ENCODE measurements around the gene CCDC197. TPM values are rescaled to one million over a fixed set of nuclear protein-coding genes. Genes with fewer than 3 reads are reported as not detected.

CCDC197 gene
- not detected in 2 replicates for total RNA-seq (2014; rRNA removed; shearing (Covaris generic))
- not detected in 2 replicates for polyA plus RNA-seq (2014; cell fraction: nucleus; rRNA removed)

DNA sequence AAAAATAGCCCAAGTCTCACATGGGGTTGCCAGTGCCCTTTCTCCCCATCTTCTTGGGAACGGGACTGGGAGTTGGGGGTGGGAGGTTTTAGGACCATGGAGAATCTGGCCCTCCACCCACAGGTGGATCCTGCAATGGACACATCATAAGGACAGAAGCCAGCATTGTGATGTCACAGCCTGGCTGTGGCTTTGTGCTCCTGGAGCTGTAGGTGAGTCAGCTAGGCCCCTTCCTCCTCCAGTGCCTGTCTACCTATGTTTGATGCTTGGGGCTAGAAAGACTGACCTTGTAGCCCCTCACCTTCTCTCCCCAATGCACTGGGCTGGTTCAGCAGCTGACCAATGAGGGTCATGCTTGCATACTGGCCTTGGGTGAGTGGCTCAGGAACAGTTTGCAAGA, at the start of gene CCDC197:
Gene CCDC197 (plus strand): TSS at position 220 of the 400 bp plus-strand sequence. CDS start 831 bp downstream, outside the sequence.
- no peak for DNase-seq (ENCODE audit: extremely low read depth, low read depth)

DNA sequence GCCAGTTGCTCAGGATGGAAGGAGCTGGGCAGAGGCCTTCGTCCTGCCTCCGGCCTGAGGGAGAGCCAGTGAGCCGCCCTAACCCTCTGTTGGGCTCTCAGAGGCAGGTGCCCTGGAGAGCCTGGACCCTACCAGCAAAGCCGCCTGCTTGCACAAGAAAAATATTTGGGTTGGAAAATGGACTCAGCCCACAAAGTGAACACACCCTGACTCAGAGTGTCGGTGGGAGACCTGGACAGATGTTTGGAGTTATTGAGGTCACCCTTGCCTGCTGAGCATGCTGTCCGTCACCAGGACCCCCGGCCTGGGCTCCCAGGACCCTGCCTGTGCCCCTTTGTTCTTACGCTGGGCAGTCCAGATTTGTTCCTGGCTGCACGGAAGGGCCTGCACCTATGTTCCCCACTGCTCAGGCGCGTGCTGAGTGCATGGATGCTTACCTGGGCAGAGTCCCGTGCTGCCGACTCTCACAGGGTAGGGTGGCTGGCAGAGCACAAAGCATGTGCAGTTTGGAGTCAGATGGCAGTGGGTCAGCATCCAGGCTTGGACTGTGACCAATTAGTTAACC, 47.5 kb upstream of the CCDC197 start:
- no peak for DNase-seq (ENCODE audit: extremely low read depth, low read depth)

DNA sequence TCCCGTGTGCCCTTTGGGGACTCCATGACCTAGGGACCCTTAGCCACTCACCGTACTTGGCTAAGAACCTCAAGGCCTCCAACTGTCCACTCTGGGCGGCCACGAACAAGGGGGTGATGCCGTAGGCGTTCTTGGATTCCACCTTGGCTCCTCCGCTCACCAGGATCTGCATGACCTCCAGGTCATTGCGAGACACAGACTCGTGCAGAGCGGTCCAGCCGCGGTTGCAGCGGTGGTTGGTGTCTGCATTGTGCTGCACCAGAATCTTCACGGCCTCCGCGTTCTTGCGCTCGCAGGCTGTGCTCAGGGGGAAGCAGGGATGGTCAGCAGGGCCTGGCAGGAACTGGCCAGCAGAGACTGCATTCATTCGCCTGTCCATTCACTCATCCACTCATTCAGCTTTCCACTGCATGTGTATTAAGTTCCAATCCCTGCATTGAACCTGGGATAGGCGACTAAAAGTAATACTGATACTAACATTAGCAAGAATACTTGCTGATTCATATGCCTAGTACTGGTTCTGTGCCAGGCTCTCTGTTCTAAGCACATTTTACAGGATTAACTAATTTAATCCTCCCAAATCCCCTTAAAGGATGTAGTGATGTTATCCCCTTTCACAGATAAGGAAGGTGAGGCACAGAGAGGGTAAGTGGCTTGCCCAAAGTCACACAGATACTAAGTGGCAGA, 46.0 kb upstream of the CCDC197 start:
- DNase-seq (ENCODE audit: extremely low read depth, low read depth), result no peak

DNA sequence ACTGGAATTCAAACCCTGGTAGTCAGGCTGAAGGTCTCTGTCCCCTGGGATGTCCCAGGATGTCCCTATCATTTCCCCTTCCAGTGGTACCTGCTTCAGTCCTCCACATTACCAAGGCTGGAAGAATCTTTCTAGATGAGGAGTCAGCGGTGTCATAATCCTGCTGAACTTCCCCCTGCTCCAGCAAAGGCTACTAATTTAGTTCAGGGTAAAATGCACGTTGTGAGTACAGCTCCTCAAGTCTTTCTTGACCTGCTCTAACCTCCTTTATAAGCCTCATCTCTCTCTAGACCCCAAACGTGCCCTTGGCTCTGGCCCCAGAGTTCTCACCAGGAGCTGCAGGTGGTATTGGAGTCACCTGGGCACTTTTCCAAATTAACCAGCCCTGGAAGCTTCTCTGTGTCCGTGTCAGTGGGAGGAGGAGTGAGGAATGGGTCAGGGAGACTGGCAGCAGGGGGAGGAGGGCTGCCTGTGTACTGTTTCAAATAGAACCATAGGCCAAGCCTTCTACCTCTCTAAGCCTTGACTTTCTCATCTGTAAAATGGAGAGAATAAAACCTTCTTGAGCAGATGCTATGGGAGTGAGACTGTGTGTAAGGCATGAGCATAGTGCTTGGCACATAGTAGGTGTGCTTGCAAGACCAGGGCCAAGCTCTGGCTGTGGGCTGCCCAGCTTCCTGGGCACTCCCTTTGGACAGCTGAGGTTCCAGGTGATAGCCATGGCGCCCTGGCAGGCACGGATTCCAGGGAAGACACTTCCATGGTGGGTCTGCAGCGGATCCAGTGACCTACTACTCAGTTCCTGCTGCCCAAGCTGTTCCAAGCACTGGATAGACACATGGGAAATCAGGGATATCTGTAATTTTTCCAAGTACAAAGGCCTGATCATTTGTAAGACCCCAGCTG, 45.2 kb upstream of the CCDC197 start:
- DNase-seq (ENCODE audit: extremely low read depth, low read depth), result no peak

DNA sequence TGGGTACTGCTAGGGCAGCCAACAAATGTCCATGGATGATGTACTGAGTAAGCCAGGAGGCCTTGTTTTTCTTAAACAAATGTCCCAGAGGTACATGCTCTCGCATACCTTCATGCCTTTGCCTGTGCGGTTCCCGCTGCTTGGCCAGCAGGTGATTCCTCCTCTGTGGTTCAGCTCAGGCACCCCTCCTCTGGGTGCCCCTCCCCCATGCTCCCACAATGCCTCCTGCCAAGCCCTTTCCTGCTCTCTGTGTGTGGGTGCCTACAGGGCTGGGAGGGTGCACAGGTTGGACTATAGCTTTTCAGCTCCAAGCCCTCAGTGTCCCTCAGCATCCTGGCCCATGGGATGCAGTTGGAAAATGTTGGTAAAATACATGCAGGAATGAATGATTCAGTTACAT, 44.3 kb upstream of the CCDC197 start:
- DNase-seq (ENCODE audit: extremely low read depth, low read depth), result no peak

DNA sequence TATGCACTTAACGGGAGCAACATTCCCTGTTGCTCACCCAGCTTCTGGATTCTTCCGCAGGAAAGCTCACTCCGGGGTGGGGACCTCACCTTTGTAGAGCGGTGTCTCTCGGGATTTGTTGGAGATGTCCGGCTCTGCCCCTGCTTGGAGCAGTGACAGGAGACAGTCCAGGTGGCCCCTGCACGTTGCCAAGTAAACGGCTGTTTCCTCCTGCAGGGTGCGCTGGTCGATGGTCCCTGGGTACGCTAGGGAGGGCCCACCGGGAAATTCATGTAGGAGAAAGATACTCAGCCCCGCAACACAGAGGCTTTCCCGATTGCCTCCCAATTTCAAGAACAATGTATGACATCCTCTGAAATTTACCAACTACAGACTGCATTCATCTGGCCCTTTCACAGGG, 43.8 kb upstream of the CCDC197 start:
- no peak for DNase-seq (ENCODE audit: extremely low read depth, low read depth)

DNA sequence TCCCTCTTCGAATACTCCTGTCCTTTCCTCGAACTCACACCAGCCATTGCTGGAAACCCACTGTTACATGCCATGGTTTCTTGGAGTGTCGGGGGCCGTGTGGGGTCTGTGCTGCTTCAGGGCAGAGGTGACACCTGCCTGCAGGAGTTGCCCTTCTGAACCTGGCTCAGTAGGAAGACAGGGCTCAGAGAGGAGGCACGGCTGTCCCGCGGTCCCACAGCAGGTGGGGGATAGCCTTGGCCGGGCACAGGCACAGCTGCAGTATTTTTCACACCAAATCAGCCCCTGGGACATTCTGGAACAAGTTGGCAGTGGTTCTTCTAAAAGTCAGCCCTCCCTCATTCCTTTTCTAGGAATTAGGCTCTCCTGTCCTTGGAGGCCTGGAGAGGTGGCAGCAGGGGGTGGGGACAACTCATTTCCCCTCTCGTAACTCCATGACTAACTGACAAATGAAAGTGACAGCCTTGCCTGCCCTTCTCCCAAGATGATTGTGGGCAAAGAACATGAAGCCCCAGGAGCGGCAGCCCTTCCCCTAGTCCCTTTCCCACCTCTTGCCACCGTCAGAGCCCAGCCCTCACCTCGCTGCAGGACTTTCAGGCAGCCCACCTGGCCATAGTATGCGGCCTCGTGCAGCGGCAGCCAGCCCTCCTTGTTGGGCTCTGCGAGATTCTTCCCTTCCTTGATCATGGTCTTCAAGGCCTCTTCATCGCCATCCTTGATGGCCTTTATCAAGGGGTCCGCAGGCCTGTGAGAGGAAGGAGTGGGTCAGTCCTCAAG, 43.2 kb upstream of the CCDC197 start:
- DNase-seq (ENCODE audit: extremely low read depth, low read depth), result no peak

DNA sequence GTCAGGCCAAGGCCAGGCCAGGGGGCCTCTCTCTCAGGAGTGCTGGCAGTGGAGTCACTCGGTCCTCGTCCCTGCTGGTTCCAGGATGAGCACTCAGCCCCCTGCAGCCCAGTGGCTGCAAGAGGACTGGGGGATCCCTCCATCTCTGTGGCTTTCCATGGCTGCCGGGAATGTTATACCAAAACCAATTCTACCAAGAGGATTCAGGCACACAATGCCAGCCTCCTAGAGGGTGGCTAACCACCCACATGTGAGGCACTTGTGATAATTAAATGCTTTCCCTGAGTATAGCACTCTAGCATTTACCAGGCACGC, 42.6 kb upstream of the CCDC197 start:
- no peak for DNase-seq (ENCODE audit: extremely low read depth, low read depth)

DNA sequence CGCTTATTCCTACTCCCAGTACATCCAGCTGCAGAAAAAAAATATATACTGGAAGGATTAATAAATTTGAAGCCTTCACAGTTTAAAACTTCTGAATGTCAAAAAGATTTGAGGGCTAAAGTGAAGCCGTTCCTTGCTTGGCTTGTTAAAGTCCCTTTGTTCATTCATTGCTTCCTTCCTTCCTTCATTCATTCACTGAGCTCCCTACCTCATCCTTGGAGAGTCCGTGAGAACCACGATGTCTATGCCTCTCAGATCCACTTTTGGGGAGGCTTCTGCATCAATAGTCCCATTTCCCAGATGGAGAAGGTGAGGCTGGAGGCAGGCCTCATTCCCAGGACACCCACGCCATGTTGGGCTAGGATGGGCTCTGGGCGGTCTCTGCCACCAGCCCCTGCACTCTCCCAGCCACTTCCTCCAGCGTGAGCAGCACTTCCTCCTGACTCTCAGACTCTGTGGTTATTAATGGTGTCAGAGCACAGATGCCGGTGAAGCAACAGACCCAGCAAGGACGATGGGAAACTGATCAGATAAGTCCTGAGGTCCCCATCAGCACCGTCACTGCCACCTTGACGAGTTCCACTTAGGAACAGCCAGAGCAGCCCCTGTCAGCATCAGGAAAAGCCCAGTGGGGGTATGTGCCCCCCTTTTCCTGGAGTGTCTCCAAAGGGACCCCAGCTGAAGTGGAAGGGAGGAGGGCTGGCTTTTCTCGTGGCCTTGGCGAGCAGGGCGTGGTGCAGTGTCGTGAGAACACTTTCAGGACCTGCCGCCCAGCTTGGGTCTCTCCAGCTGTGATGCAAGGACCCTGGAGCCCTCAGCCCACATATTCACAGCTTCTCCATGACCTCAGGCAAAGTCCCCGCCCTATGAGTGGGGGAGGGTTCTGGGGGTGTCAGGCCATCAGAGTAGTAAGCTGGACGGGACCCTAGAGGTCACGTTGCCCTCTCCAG, 41.9 kb upstream of the CCDC197 start:
- DNase-seq (ENCODE audit: extremely low read depth, low read depth), result no peak

DNA sequence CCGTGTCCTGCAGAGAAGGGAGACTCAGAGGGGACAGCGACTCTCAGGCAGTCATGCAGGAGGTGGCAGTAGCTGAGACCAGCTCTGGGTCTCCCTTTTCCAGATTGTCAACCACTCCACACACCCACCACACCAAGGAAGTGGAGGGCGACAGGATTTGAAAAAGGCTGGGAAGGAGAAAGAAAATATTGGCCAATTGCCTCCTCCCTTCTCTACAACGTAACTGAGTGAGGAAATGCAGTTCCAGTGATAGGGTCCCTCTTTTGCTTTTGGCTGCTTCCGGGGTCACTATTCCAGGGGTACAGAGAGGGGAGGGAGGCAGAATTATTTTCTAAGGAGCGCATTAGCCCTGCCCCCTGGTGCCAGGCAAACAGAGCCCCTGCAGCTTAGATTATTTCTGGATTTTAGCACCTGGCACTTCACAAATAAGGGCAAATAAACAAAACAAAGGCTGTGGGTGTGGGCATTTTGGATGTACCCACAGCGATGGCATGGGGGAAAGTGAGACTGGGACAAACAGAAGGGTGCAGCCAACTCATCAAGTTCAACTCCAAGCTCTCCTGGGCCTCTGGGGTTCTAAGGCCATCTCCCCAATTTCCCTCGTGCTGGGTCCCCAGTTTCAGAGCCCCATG, 41.1 kb upstream of the CCDC197 start:
- no peak for DNase-seq (ENCODE audit: extremely low read depth, low read depth)

DNA sequence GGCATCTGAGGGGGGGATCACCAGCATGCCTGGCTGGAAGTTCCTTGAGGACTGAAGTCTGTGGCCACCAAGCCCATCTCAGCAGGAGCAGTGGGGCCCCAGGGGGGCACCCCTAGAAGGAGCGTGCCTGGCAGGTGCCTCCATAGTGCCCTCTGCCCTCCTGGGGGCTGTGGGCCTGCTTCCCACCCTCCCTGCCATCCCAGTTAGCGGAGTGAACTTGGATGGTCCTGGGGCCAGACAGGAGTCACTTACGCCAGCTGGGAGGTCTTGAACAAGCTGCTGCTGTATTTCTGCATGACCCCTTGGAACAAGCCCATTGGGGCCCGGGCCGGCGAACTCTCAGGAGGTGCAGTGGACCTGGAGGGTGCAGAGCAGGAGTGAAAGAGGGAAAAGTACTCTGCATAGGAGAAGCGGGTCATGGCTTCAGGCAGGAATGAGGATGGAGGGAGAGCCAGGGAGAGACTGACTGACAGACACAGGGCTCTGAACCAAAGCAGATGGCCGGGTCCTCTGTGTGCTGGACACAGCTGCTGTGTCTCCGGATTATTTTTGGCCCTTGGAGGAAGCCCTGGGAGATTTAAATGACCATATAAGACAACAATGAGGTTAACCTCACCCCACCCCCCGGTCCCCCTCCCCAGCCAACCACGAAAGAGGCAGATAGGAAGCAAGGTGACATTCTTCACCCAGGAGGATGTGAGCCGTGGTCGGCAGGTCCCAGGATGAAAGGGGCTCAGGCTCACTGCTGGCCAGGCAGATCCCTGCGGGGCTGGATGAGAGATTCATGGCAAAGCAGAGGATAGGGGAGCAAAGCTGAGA, 40.4 kb upstream of the CCDC197 start:
- no peak for DNase-seq (ENCODE audit: extremely low read depth, low read depth)

DNA sequence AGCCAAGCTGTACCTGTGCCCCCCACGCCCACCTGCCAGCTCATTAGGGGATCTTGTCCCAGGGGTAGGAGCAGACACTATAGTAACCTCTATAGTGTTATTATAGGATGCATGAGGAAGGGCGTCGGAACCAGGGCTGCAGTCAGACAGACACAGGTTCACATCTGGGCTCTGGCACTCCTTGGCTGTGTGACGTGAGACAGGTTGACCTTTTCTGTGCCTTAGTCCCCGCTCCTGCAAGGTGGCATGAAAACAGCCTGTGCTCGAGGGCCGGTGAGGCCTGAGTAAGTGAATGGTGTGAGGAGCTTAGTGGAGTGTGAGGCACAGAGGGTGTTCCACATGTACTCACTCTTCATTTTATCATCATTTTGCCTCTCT, 39.8 kb upstream of the CCDC197 start:
- no peak for DNase-seq (ENCODE audit: extremely low read depth, low read depth)

DNA sequence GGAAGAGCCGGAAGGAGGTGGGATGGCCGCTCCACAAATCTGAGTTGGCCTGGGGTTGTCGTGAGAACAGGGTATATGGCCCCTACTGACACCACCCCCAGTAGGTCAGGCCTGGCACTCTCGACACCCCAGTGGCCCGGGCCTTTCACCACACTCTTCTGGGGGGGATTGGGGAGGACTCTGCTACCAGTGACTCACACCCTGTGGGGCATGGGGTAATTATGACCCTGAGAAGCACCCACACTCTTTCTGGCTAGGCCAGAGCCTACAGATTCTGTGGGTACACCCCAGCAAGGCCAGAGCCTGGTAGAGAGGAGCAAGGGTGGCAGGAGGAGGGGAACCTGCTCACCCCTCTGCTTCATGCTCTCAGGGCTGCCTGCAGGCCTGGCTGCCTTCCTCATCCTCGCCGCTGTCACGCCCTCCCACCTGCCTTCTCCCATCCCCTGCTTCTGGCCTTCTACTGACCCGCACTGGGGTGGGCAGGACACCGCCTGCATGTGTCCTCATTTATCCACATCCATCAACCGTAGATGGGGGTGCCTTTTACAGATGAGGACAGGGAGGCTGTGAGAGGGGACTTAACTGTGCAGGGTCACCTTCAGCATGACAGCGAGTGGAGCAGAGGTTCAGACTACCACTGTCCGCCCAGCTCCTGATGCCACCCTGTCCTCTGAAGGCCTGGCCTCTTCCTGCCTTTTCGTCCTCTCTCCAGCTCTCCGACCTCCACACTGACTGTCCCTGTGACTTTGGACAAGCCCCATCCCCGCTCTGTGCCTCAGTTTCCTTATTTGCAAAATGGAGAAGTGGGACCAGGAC, 39.1 kb upstream of the CCDC197 start:
- DNase-seq (ENCODE audit: extremely low read depth, low read depth), result no peak

DNA sequence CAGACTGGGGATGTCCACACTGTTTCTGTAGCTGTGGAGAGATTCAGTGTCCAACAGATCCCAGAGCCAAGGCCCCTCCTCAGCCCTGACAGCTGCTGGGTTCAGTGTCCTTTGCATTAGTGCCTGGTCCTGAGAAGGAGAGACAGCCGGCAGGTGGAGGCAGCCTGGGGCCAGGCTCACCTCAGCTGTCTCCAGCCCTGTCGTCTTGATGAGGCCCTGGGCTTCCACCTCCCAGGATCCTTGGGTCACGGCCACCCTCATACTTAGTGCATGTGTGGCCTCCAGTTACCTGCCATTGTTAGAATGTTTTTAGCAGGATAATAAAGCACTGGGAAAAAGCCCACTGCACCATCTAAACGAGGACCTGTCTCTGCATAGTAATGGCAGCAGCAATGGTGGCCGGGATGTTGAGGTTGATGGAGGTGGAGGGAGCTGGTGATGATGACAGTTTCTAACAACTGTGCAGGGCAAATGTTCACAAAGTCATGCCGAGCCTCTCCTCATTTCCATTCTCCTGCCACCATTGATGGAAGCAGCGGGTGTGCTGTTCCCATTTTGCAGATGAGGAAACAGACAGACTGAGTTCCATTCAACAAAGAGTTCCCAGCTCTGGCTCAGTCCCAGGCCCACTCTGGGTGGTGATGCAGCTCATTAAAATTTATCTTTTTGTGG, 38.4 kb upstream of the CCDC197 start:
- DNase-seq (ENCODE audit: extremely low read depth, low read depth), result no peak

DNA sequence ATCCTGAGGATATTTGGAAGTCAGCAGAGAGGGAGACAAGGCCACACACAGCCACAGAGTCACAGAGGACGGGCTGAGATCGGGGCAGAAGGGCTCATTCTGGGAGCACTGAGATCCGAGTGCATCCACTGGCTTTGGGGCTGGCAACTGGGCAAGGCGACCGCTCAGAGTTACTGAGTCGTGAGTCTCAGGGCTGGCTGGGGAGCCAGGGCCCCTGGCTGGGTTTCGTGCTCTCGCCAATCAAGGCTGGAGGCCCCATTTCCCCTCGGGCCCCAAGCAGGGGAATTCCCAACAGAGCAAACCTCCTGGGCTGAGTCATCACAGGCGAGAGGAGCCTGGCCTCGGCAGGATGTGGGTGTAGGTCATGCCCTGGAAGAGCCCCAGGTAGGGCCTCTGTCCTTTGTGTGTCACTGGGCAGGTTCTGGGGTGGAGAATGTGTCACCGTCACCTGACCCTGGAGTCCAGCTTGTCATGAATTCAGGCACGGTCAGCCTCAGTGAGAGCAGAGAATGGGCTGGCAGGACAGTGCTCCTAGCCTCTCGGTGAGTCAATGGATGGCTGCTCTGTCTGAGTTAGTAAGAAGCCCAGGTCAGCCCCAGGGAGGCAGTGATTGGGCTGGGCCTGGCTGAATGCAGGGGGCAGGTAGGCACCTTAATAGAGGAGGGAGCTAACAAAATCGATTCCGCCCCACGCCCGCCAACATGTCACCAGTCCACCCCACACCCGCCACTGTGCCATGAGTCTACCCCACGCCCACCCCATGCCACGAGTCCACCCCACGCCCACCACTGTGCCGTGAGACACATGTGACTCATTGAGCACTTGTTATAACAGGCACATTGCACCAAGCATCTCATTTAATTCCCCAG, 37.6 kb upstream of the CCDC197 start:
- DNase-seq (ENCODE audit: extremely low read depth, low read depth), result no peak

DNA sequence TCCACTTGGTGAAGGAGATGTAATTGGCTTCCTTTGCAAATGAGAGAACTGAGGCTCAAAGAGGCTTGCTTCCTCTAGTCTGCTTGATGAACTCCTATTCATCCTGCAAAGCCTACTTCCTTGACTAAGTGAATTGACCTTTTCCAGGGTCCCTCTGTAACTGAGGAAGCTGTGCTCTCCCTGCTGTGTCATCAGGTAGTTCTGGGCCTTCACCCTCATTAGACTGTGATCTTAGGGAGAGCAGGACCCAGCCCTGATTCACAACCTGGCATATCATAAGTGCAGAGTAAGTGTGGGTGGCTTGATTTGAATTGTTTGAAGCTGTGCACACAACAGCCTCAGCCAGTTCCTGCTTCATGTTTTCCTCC, 37.0 kb upstream of the CCDC197 start:
- no peak for DNase-seq (ENCODE audit: extremely low read depth, low read depth)
